HG03039 (cell line): ENCODE measurements around the gene PSMA5.
"Not testable (repeated sequence)": the region's sequence is repeated elsewhere in the genome, so short reads cannot be mapped to it uniquely, and the experiment has no call there.

Source experiments
- ATAC-seq: cut with Tn5 transposase; IDR thresholded peaks from one replicate; pipeline ENCODE4 v1.9.1; 2021; ENCODE audit warnings: mild to moderate bottlenecking, moderate library complexity; ENCODE audit not compliant: unreplicated experiment

The PSMA5 gene

DNA sequence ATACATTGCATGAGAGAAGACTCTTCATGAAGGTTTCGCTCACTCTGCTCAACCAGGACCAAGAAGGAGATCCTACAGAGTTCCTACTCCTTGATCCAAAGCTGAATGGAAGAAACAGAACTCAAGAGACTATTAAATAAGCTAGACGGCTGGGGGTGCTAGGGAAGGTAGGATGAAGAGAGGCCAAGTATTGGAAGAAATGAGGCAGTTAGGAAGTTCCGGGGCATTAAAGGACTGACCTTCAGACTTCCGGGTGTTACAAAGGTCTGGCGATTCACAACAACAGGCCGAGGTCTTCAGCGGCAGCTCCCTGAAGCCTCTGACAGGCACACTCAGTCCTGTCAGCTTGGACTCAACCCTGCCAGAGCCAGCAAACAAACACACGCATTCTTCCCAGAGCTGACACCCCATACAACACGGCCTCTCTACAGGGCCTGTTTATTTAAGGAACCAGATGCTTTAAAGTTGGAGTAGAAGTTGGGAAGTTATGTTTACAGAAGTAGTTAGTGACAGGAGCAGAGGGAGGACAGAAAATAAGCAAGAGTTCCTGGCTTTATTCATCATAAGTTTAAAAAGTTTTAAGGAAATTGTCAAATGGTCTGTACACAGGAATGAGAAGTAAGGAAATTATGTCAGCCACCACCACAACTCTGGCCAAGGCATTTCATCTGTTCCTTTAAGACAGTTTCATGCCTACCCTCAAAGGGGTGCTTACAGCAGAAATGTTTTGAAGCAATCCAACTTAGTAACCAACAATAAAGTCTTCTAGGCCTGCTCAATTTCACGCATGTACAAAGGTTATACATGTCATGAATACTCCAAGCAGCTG, 33.2 kb downstream of the PSMA5 start:
- ATAC-seq: no peak

- peak; percentile 14 for ATAC-seq
These were observed 34.0 kb downstream of the PSMA5 start for GRCh38 chr1:109392037-109392787.

DNA sequence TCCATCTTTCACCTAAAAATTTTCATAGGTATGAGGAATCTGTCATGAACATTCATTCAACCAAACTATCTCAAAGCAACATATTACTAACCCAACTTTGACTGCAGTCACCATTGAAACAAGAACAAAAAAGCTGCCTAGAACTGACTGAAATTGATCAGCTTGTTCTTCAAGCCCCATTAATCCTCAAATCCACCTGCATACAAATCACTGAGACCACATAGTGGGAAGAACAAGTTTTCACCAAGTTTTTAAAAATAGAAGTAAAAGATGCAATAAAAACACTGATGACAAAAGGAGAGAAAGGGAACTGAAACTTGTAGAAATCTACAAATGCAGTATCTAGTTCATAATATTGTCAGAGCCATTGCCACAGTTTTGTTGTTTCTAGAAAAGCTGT, 34.6 kb downstream of the PSMA5 start:
- peak; percentile 73 for ATAC-seq

- ATAC-seq: no peak
These were observed 35.1 kb downstream of the PSMA5 start for GRCh38 chr1:109391157-109391556.

- ATAC-seq: no peak
These were observed 36.5 kb downstream of the PSMA5 start for GRCh38 chr1:109389638-109390341.

DNA sequence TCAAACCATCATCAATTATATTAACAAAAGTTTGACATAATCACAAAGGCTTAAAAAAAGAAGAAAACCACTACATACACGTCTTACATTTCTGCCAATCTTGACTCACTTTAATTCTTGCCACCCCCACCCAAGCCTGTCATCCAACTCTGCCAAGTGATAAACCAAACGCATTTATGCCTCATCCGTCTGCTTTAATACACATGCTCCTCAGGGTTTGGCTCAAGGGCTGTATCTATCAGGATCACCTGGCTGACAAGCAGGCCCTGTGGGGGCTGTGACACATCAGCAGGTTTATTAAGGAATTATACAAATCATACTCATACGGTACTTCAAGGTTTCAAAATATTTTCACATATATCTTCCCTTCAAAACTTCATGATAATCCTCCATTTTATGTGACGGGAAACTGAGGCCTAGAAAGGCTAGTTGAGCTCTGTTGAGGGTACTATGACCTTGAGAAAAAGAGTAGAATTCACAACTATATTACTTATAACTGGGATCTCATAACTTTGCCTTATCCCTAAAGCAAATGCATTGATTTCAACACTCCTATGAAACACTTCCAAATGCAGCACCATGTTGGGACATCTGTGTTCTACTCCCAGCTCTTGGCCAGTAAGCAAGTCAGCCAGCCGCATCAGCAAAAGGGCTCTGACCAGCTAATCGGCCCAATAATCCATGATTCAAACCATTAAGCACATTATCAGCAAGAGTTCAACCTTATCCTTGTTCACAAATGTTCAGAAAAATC, 37.2 kb downstream of the PSMA5 start:
- no peak for ATAC-seq

- no peak for ATAC-seq
These were observed 38.0 kb downstream of the PSMA5 start for GRCh38 chr1:109388208-109388711.

- no peak for ATAC-seq
These were observed 40.1 kb downstream of the PSMA5 start for GRCh38 chr1:109386054-109386717.

DNA sequence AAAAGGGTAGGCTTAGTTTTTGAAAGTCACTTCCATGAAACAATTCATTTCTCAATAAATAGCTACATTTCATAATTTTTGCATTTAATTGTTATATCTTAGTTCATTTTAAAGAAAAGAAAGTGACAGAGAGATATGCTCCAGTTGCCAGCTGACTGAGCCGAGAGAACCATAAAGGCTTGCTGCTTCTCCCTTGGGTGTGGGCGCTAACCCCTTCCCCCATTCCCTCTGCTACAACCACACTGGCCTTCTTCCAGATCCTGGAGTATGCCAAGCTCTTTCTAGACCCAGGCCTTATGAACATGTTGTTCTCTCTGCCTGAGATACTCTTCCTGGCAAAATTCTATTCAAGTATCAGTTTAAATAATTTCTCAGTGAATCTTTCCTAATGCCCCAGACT, 40.8 kb downstream of the PSMA5 start:
- no peak for ATAC-seq

DNA sequence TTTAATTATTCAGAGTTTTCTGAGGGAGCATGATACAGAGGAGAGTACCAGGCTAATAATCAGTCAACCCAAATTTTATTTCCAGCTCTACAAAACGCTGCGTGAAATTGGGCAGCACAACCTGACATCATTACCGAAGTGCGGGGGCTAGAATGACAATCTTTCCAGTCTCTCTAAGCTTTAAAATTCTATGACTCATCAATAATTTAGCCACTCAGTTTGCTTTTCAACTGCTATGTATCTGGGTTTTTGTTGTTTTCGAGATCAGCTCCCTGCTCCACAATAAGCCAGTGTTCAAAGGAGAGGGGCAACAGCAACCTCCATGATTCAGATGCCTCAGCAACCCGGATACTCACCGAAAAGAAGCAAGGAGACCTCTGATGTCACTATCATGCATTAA, 42.4 kb downstream of the PSMA5 start:
- ATAC-seq: no peak

DNA sequence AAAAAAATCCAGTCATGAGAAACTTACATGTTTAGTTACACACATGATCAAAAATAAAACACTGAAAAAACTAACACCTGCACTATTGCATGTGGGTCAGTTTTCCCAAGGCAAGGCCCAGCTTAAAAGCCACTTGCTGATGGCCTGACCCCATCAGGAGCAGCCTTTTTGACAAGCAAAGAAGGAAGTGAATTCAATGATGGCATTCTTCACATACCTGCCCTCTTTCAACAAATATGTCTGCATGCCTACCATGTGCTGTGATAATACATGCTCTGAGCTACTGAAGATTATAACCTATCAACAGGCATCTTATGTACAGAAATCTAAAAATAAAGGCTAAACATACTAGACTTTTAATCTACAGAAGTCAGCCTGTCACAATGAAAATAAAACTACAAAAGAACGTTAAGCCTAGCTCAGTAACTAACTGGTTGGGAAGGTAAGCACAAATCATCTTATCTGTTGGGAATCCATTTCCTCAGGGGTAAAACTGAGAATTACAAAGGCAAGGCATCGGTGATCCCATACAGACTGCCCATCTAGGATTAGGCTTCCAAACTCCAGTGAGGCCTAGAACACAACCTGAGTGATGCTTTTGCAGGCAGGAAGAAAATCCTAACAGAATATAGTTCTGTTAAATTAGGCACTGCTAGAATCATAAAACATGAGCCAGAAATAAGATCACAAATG, 43.0 kb downstream of the PSMA5 start:
- ATAC-seq: no peak

DNA sequence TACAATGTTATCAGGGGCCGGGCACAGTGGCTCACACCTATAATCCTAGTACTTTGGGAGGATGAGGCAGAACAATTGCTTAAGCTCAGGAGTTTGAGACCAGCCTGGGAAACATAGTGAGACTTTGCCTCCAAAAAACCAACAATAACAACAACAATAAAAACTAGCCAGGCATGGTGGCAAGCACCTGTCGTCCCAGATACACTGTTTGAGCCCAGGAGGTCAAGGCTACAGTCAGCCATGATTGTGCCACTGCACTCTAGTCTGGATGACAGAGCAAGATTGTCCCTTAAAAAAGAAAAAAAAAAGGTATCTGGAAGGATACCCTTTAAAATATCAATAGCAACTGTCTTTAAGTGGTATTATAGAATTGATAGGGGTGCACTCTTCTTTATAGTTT, 44.7 kb downstream of the PSMA5 start:
- no peak for ATAC-seq

DNA sequence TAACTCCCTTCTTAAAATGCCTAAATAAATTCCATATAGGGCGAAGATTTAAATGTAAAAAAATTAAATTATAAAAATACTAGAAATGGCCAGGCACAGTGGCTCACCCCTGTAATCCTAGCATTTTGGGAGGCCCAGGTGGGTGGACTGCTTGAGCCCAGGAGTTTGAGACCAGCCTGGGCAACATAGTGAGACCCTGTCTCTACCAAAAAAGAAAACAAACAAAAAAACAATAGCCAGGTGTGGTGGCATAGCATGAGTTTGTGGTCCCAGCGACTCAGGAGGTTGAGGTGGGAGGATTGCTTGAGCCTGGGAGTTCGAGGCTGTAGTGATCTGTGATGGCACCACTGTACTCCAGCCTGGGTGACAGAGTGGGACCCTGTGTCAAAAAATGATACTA, 46.3 kb downstream of the PSMA5 start:
- no peak for ATAC-seq

DNA sequence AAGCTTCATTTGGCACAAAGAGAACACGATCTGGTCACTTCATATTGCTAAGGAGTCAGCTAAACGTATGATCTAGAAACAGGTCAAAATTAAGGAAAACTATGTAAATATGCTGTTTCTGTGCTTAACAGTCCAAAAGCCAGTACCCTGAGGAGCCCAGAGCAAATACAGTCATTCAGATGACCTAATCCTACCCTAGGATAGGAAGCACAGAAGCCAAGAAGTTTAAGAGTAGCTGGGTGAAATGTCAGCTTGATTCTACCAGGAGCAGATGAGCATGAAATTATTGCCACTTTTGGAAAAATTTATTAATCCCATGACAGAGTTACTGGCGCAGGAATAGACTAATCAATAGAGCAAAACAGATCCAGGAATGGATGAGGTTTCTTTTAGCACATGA, 46.8 kb downstream of the PSMA5 start:
- ATAC-seq: no peak

GRCh38 chr1:109377698-109378097, 48.5 kb downstream of the PSMA5 start:
- no peak for ATAC-seq

DNA sequence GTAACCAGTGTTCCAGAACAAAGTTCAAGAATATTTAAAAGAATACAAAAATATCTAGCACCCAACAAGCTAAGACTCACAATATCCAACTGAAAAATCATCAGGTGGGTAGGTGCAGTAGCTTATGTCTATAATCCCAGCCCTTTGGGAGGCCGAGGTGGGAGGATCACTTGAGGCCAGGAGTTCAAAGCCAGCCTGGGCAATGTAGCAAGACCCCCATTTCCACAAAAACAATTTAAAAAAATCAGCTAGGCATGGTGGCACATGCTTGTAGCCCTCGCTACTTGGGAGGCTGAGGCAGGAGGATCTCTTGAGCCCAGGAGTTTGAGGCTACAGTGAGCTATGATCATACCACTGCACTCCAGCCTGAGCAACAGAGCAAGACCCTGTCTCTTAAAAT, 52.6 kb downstream of the PSMA5 start:
- ATAC-seq: not testable (repeated sequence)

- ATAC-seq: no peak
These were observed 53.1 kb downstream of the PSMA5 start for GRCh38 chr1:109373126-109373525.

DNA sequence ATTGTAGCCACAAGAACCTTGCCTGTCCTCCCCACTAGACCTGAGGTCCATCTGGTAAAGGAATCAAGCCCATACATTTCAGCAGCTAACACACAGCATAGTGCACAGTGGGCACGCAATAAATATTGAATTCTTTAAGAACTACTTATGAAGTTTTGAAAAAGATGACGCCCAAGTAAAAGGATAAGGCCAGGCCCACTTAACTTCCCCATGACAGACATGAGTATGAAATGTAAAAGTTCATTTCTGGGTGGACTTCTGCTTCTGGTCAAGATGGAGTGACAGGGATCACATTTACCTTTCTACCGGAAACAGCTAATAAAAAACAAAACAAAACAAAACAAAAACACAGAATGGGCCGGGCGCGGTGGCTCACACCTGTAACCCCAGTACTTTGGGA, 54.0 kb downstream of the PSMA5 start:
- ATAC-seq: no peak

GRCh38 chr1:109371341-109371739, 54.9 kb downstream of the PSMA5 start:
- ATAC-seq: no peak
